HG03095 (cell line): ENCODE measurements around the gene RAET1E.
"Not testable (repeated sequence)": the region's sequence is repeated elsewhere in the genome, so short reads cannot be mapped to it uniquely, and the experiment has no call there.

Experiments used
- ATAC-seq: cut with Tn5 transposase; IDR thresholded peaks from one replicate; pipeline ENCODE4 v1.9.1; 2021; ENCODE audit warnings: moderate library complexity; ENCODE audit not compliant: unreplicated experiment

RAET1E gene

DNA sequence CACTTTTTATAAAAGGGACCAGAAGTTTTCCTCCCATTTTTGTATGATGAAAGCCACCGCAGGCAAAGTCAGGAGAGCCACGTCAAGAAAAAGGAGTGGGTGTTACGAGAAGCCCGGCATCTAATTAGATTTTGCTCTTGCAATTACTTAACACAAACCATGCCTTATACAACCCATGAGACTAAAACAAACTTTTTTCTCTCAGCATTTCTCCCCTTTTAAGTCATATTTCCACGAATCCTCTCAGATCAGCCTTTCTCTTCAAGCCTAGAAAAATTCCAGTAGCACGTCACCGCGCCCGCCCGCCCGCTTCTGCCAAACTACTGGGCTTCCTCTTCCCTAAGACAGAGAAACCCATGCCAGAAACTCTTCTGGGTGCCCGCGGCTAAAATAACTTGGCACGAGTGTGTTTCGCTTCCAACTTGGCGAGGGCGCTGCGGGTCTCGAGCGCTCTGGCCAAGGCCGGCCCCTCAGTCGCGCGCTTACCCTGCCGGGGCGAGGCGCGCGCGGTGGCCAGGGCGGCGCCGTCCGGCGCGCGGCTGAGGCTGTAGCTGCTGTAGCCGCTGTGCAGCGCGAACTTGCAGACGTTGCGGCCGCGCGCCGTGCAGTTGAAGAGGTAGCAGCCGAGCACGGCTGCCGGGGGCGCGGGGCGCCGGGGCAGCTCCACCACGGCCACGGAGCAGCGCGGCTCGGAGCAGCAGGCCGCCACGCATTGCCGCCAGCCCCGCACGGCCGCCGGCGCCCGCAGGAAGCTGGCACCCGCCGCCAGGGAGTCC lies 34.8 kb downstream of the RAET1E start:
- peak; percentile 32 for ATAC-seq

DNA sequence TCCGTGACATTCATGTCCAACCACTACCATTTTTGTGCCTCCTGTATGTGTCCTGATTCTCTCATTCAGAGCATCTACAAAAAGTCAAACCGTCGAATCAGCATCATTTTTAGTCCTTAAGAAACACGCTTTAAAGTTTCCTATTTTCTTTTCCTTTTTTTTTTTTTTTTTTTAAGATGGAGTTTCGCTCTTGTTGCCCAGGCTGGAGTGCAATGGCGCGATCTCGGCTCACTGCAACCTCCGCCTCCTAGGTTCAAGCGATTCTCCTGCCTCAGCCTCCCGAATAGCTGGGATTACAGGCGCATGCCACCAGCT lies 35.5 kb downstream of the RAET1E start:
- ATAC-seq = not testable (repeated sequence)

DNA sequence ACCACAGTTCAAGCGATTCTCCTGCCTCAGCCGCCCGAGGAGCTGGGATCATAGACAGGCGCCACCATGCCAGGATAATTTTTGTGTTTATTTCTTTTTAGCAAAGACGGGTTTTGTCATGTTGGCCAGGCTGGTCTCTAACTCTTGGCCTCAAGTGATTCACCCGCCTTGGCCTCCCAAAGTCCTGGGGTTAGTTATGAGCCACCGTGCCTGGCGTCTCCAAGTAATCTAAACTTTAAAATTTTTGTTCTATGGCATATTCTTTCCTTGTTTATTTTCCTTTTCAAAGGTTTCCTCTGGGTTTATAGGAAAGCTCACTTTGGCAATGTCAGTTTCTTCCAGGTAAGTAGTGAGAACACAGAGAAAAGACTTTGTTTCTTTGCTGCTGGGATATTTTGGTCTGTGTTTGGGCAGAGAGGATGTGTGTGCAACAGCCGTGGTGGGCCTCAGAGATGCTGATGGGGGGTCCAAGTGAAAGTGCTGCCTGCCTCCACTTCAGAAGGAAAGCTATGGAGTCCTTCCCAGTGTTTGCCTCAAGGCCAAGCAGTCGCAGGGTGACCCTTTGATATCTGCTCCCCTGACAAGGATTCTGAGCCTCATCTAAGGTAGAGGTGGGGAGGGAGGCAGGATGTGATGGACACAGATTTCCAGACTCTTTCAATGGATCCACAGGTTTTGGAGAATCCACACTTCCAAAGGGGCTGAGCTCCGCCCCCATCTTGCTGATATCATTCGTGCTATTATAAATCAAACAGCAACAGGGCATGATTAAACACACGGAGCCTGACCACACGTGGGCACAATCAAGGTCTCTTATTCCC lies 36.1 kb downstream of the RAET1E start:
- no peak for ATAC-seq

- ATAC-seq = no peak
These were observed 36.9 kb downstream of the RAET1E start for GRCh38 chr6:149860834-149861602.

- ATAC-seq = no peak
These were observed 37.4 kb downstream of the RAET1E start for GRCh38 chr6:149860513-149860833.

- ATAC-seq = no peak
These were observed 38.0 kb downstream of the RAET1E start for GRCh38 chr6:149859938-149860337.

GRCh38 chr6:149859368-149859767 lies 38.5 kb downstream of the RAET1E start:
- no peak for ATAC-seq

GRCh38 chr6:149857541-149857940 lies 40.4 kb downstream of the RAET1E start:
- ATAC-seq = no peak

GRCh38 chr6:149856256-149856994 lies 41.5 kb downstream of the RAET1E start:
- ATAC-seq = no peak

DNA sequence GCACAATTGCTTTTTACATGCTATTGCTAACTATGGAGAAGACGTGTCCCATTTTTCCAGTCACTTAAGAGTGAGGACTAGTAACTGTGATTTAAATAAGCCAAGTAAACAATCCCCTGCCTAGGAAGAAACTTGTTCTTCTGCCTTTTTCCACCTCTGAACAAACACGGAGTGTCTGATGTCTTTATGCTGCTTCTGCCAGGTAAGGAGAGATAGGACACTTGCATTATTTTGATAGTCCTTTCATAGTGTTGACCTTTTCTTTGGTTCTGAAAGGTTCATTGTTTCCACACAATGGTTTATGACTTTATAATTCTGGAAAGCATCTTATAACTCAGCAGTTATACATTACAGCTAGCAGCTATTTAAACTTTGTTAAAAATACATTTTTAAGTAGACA lies 42.2 kb downstream of the RAET1E start:
- ATAC-seq = no peak

DNA sequence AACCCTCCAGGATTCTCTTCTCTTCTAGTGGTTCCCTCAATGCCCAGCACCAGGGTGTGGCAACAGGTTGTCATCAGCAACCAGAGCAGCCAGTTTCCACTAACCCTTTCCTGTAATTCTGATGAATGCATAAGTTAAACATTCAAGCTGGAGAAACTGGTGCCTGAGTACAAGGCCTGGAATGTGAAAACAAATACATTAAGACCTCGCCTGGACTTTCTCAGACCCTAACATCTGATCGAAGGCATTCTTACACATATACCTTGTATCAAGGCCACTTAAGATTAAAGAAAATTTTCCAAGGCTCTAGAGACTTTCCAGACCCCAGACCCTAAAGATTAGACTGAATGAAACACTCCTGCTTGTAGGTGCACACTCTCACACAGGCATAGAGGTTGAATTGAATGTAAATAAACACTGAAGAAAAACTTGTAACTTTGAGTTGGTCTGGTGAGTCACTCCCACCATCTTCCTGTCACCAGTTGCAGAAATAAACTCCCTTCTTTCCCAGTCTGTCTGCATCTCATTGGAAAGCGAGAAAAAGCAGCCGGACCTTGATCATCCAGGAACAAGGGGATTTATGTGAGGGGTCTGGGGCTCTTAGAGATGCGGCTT lies 42.8 kb downstream of the RAET1E start:
- ATAC-seq = no peak

GRCh38 chr6:149854532-149854931 lies 43.4 kb downstream of the RAET1E start:
- no peak for ATAC-seq

DNA sequence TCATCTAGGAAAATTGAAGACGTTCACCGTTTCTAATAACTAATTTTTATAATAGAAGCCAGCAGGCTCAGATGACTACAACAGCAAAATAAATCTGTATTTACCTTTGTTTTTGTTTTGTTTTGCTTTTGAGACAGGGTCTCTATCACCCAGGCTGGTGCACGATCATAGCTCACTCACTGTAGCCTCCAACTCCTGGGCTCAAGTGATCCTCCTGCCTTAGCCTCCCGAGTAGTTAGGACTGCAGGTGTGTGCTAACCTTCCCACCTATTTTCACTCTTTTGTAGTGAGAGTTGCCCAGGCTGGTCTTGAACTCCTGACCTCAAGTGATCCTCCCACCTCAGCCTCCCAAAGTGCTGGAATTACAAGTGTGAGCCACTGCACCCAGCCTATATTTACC lies 43.9 kb downstream of the RAET1E start:
- ATAC-seq = not testable (repeated sequence)

- ATAC-seq = no peak
These were observed 45.0 kb downstream of the RAET1E start for GRCh38 chr6:149852881-149853280.

DNA sequence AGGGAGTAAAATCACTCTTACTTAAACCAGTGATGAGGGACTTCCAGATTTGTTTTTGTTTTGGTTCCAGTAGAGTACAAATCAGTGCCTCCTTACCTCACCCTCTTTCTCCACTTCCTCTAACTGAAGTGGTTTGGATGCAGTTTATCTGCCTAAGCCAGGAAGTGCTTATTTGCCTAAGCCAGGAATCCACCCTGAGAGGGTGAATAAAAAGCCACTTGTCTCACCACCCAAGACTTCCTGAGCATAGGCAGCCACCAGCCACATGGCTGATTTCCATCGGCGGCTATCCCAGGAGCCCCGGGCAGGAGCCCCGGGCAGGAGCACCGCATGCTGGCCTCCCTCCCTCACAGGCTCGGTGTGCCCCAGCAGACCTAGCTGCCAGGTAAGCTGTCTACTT lies 45.7 kb downstream of the RAET1E start:
- no peak for ATAC-seq

DNA sequence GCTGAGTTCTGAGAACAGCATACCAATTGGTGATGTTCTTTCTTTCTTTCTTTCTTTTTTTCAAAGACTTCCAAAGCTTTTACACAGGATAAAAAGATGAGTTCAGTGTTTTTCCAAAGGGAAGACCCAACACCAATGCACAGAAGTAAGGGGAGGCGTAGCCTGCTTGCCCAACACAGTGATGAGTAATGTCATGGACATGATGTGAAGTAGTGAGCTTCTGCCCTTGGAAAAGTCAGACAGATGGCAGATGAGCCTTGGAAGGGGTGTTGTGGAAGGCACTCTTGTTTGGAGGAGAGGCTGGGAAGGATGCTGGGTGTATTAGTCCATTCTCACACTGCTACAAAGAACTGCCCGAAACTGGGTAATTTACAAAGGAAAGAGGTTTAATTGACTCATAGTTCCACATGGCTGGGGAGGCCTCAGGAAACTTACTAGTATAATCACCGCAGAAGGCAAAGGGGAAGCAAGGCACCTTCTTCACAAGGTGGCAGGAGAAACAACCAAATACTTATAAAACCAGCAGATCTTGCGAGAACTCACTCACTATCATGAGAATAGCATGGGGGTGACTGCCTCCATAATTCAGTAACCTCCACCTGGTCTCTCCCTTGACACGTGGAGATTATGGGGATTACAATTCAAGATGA lies 46.3 kb downstream of the RAET1E start:
- no peak for ATAC-seq

DNA sequence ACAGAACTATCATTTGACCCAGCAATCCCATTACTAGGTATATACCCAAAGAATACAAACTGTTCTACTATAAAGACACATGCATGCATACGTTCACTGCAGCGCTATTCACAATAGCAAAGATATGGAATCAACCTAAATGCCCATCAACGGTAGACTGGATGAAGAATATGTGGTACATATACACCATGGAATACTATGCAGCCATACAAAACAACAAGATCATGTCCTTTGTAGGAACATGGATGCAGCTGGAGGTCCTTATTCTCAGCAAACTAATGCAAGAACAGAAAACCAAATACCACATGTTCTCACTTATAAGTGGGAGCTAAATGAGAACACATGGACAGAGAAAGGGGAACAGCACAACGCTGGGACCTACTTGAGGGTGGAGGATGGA lies 49.6 kb downstream of the RAET1E start:
- ATAC-seq = not testable (repeated sequence)
